Measurements from ENCODE around the gene C12orf42.
A peak's percentile ranks its signal among the peaks of the same experiment; 100 is the strongest.

C12orf42 gene

GRCh38 chr12:103503546-103504480, 8.0 kb upstream of the C12orf42 start:
- Mint-ChIP-seq H3K4me3 (no peak overlapping the region), H3K27ac (no peak overlapping the region), H3K4me1 (no peaks in the 10 kb centered on the region), H3K27me3 (ENCODE audit: low read depth) (peaks cover 18% of the 10 kb centered on the region), H3K36me3 (ENCODE audit: low read depth) (no peaks in the 10 kb centered on the region), H3K9me3 (no peaks in the 10 kb centered on the region)
- TF ChIP-seq CTCF (IDR thresholded peaks at IDR 0.05; ENCODE audit: unreplicated experiment in 3 of 3), result peak in 1 of 3 experiments; percentile 45

GRCh38 chr12:103501447-103501846, 5.7 kb upstream of the C12orf42 start:
- Mint-ChIP-seq H3K27ac (no peak overlapping the region), H3K4me1 (no peaks in the 10 kb centered on the region), H3K36me3 (ENCODE audit: low read depth) (no peaks in the 10 kb centered on the region), H3K27me3 (ENCODE audit: low read depth) (peaks cover 34% of the 10 kb centered on the region), H3K9me3 (no peaks in the 10 kb centered on the region), H3K4me3 (no peak overlapping the region)
- no peak for TF ChIP-seq CTCF (IDR thresholded peaks at IDR 0.05; ENCODE audit: unreplicated experiment in 3 of 3)

- Mint-ChIP-seq H3K4me1 (peaks cover 9% of the 10 kb centered on the region), H3K27me3 (ENCODE audit: low read depth) (peaks cover 48% of the 10 kb centered on the region), H3K9me3 (no peaks in the 10 kb centered on the region), H3K27ac (no peak overlapping the region), H3K4me3 (no peak overlapping the region), H3K36me3 (ENCODE audit: low read depth) (no peaks in the 10 kb centered on the region)
- no peak for TF ChIP-seq CTCF (IDR thresholded peaks at IDR 0.05; ENCODE audit: unreplicated experiment in 3 of 3)
These were observed 3.8 kb upstream of the C12orf42 start for GRCh38 chr12:103499571-103499970.

- TF ChIP-seq CTCF (IDR thresholded peaks at IDR 0.05; ENCODE audit: unreplicated experiment in 3 of 3), result no peak
- peaks cover 54% of the 10 kb centered on the region for H3K27me3 Mint-ChIP-seq (ENCODE audit: low read depth)
- no peaks in the 10 kb centered on the region for H3K9me3 Mint-ChIP-seq
- no peaks in the 10 kb centered on the region for H3K36me3 Mint-ChIP-seq (ENCODE audit: low read depth)
- H3K4me3 Mint-ChIP-seq, result no peak overlapping the region
- peaks cover 12% of the 10 kb centered on the region for H3K4me1 Mint-ChIP-seq
- H3K27ac Mint-ChIP-seq, result no peak overlapping the region
These were observed 3.2 kb upstream of the C12orf42 start for GRCh38 chr12:103498990-103499389.

- Mint-ChIP-seq H3K4me1 (peaks cover 12% of the 10 kb centered on the region), H3K36me3 (ENCODE audit: low read depth) (no peaks in the 10 kb centered on the region), H3K4me3 (peak overlapping the region; percentile 64 to 80 (median 70)), H3K27ac (no peak overlapping the region), H3K27me3 (ENCODE audit: low read depth) (peaks cover 59% of the 10 kb centered on the region), H3K9me3 (no peaks in the 10 kb centered on the region)
- no peak for TF ChIP-seq CTCF (IDR thresholded peaks at IDR 0.05; ENCODE audit: unreplicated experiment in 3 of 3)
These were observed 867 bp downstream of the C12orf42 start for GRCh38 chr12:103494734-103495468.
